A673 (cell line): ENCODE results near the gene GPHN.

Experiments used
- CTCF ChIP-seq: fragments of 300-800, 200-600 bp; sonication (generic); conservative IDR thresholded peaks from 2 replicates; pipeline ENCODE4 v1.5.1; 2017; ENCODE audit warnings: low read depth, mild to moderate bottlenecking, antibody characterized with exemption, low read length, moderate library complexity, mixed read lengths
- EZH2 ChIP-seq: fragments of 200-600 bp; sonication (generic); IDR thresholded peaks from 2 replicates; pipeline ENCODE4 v1.6.1; 2017; ENCODE audit warnings: borderline replicate concordance, low read depth, mild to moderate bottlenecking, mixed read lengths, antibody characterized with exemption, low read length; ENCODE audit not compliant: poor library complexity, severe bottlenecking

GRCh38 chr14:66802962-66803361 is 295.0 kb downstream of the GPHN start:
- TF ChIP-seq EZH2 (no peak), CTCF (no peak)
